H1 (cell line): ENCODE measurements around the gene SCG5. TPM values are rescaled to one million over a fixed set of nuclear protein-coding genes. Genes with fewer than 3 reads are reported as not detected.

Source experiments
- BCL11A ChIP-seq, 2 experiments: IDR thresholded peaks; one replicate each; pipeline ENCODE4 v1.6.1; 2011; ENCODE audit warnings: low read depth in 2 of 2, low read length in 2 of 2, mild to moderate bottlenecking in 2 of 2
- CHD1 ChIP-seq: IDR thresholded peaks from 2 replicates; pipeline ENCODE4 v1.6.1; 2012; ENCODE audit warnings: low read depth, low read length, improper control_type of control experiment
- CTBP2 ChIP-seq: IDR thresholded peaks from 2 replicates; pipeline ENCODE4 v1.7.0; 2011; ENCODE audit warnings: borderline replicate concordance, mild to moderate bottlenecking, moderate library complexity, mixed read lengths, low read length; ENCODE audit not compliant: insufficient read depth, insufficient read length
- CTCF ChIP-seq, 3 experiments: IDR thresholded peaks; 1 replicate in 2 of 3; 2 replicates in 1 of 3; pipeline versions ENCODE4 v1.5.1 to v1.6.1; 2011; ENCODE audit warnings: low read length in 3 of 3, mild to moderate bottlenecking in 3 of 3, inconsistent platforms in 2 of 3, low read depth in 1 of 3, moderate library complexity in 1 of 3; ENCODE audit not compliant: insufficient read depth in 1 of 3; ENCODE audit errors: control extremely low read depth in 1 of 3
- EZH2 ChIP-seq: fragments of 200-600 bp; sonication (generic); IDR thresholded peaks from 2 replicates; pipeline ENCODE4 v1.7.1; 2012; ENCODE audit warnings: low read depth, mild to moderate bottlenecking, moderate library complexity, low read length, inconsistent platforms; ENCODE audit not compliant: severe bottlenecking
- FOSL1 ChIP-seq: IDR thresholded peaks from 2 replicates; pipeline ENCODE4 v1.6.1; 2011; ENCODE audit warnings: mild to moderate bottlenecking, low read depth, low read length, moderate library complexity; ENCODE audit not compliant: insufficient read depth
- JUN ChIP-seq: IDR thresholded peaks from 2 replicates; pipeline ENCODE4 v1.6.1; 2011; ENCODE audit warnings: low read depth, mild to moderate bottlenecking, improper control_type of control experiment, low read length
- JUND ChIP-seq: IDR thresholded peaks from 2 replicates; pipeline ENCODE4 v1.6.1; 2011; ENCODE audit warnings: mild to moderate bottlenecking, improper control_type of control experiment, low read length
- KDM1A ChIP-seq: fragments of 200-600, 300-600 bp; sonication (generic); IDR thresholded peaks from 2 replicates; pipeline ENCODE4 v1.7.1; 2016; ENCODE audit warnings: mild to moderate bottlenecking, low read length, borderline replicate concordance
- KDM4A ChIP-seq: IDR thresholded peaks from one replicate; pipeline ENCODE4 v1.7.1; 2012; ENCODE audit warnings: low read depth, mild to moderate bottlenecking, moderate library complexity, low read length, inconsistent platforms; ENCODE audit not compliant: severe bottlenecking
- KDM5A ChIP-seq: fragments of 200-600 bp; IDR thresholded peaks from 2 replicates; pipeline ENCODE4 v1.7.1; 2012; ENCODE audit warnings: mild to moderate bottlenecking, low read length, inconsistent platforms, mixed read lengths
- MAFK ChIP-seq: IDR thresholded peaks from 2 replicates; pipeline ENCODE4 v1.6.1; 2012; ENCODE audit warnings: low read depth, mild to moderate bottlenecking, improper control_type of control experiment, low read length
- MAX ChIP-seq: IDR thresholded peaks from 2 replicates; pipeline ENCODE4 v1.6.1; 2012; ENCODE audit warnings: inconsistent platforms
- POLR2AphosphoS5 ChIP-seq: IDR thresholded peaks from 2 replicates; pipeline ENCODE4 v1.6.1; 2011; ENCODE audit warnings: low read depth, low read length
- SP1 ChIP-seq: IDR thresholded peaks from 2 replicates; pipeline ENCODE4 v1.6.1; 2011; ENCODE audit warnings: low read depth, low read length
- SP4 ChIP-seq: IDR thresholded peaks from 2 replicates; pipeline ENCODE4 v1.6.1; 2012; ENCODE audit warnings: low read length, inconsistent platforms
- SRF ChIP-seq: IDR thresholded peaks from 2 replicates; pipeline ENCODE4 v1.6.1; 2011; ENCODE audit warnings: mild to moderate bottlenecking, low read depth, low read length, moderate library complexity
- SUZ12 ChIP-seq: fragments of 200-600 bp; sonication (generic); IDR thresholded peaks from 2 replicates; pipeline ENCODE4 v1.6.1; 2012; ENCODE audit warnings: mild to moderate bottlenecking, inconsistent platforms, low read length, moderate library complexity, mixed read lengths
- TAF1 ChIP-seq: IDR thresholded peaks from 2 replicates; pipeline ENCODE4 v1.6.1; 2011; ENCODE audit warnings: mild to moderate bottlenecking, low read depth, low read length
- USF2 ChIP-seq: IDR thresholded peaks from 2 replicates; pipeline ENCODE4 v1.6.1; 2011; ENCODE audit warnings: low read length, improper control_type of control experiment
- YY1 ChIP-seq: IDR thresholded peaks from 2 replicates; pipeline ENCODE4 v1.6.1; 2011; ENCODE audit warnings: low read depth, mild to moderate bottlenecking, low read length
- polyA plus RNA-seq, 7 experiments: library from polyadenylated mRNA; depleted of rRNA in 3 of 7; stranded (reverse) in 5 of 7; unstranded in 2 of 7; fragments of >200 nt in 5 of 7; fragments of 200-250 nt in 2 of 7; gene quantifications; 1 replicate in 5 of 7; 2 replicates in 1 of 7; 4 replicates in 1 of 7; pipeline versions ENCODE4 v1.2.1 to v1.2.3, GENCODE V29; 2011 to 2013; ENCODE audit warnings: missing spikeins in 2 of 7, mixed read lengths in 2 of 7
- total RNA-seq: library from RNA; stranded (reverse); fragmentation: NEBNext Ultra II Directional; extraction: Animal tissue kit (Norgen Biotek cat#: 25700); gene quantifications from 2 replicates; pipeline ENCODE4 v1.2.1, GENCODE V29; 2021

The SCG5 gene
- total and polyA plus RNA-seq, 2 of the 8 experiments (the other 6 are each of a cell fraction or from before 2014, with no cell fraction given): 18.7 to 19.9 TPM

DNA sequence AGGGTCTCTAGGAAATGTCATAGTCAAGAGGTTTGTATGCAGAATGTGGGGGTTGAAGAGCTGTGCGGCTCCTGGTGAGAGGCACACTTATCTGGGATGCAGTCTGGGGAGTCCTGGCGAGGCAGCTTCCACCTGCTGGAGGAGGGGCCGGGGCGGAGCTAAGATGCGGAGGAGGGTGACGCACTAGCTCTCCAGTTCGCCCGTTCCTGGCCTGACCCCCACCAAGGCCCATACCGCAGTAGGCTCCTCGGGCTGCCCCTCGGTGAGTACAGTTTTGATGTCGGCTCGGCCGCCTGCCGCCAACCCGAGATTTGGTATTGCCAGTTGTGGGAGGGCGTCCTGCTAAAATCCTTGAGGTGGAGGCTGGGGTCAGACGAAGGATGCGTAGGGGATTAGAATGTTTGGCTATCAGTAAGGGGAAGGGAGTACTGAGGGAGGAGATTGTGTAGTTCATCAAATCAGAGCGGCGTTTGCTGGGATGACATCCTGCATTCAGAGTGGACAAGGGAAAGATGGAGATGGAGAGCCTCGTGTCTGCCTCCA lies at the start of gene SCG5 (continued):
- TF ChIP-seq CHD1: no peak
- TF ChIP-seq SP1: 0 out of 2 replicates have a peak, but pooled peaks have one; percentile 31
- TF ChIP-seq CTBP2: no peak
- no peak for TF ChIP-seq SRF
- TF ChIP-seq JUND: peak; percentile 9; the same call in 1 of the 2 replicates
- peak; percentile 35 for TF ChIP-seq KDM4A
- no peak for TF ChIP-seq SUZ12
- TF ChIP-seq MAX: peak; percentile 36; the same call in 1 of the 2 replicates
- no peak for TF ChIP-seq BCL11A (IDR thresholded peaks at IDR 0.05; ENCODE audit: low read depth in 2 of 2, low read length in 2 of 2)
- TF ChIP-seq USF2: no peak
- no peak for TF ChIP-seq SP4
- no peak for TF ChIP-seq JUN
- TF ChIP-seq KDM5A: no peak
- TF ChIP-seq FOSL1: no peak
- no peak for TF ChIP-seq KDM1A
- peak; percentile 94 for TF ChIP-seq POLR2AphosphoS5
- no peak for TF ChIP-seq EZH2
- peak; percentile 79; the same call in 1 of the 2 replicates for TF ChIP-seq TAF1
- TF ChIP-seq YY1: no peak
- TF ChIP-seq CTCF (IDR thresholded peaks at IDR 0.05; ENCODE audit: control extremely low read depth in 1 of 3, insufficient read depth in 1 of 3, low read depth in 1 of 3, low read length in 3 of 3): no peak
- no peak for TF ChIP-seq MAFK
